Stimulated activated CD8-positive, alpha-beta memory T cell treated with anti-CD3 and anti-CD28 coated beads, Interleukin-12 subunit alpha, Interleukin-12 subunit beta, amount 100 ng/mL, for 1 hour (primary cell): ENCODE results near the gene SSTR5.

Experiments
- DNase-seq: peaks from one replicate; pipeline ENCODE4 v3.0.0-alpha.2; 2020; ENCODE audit warnings: low read depth

The SSTR5 gene

DNA sequence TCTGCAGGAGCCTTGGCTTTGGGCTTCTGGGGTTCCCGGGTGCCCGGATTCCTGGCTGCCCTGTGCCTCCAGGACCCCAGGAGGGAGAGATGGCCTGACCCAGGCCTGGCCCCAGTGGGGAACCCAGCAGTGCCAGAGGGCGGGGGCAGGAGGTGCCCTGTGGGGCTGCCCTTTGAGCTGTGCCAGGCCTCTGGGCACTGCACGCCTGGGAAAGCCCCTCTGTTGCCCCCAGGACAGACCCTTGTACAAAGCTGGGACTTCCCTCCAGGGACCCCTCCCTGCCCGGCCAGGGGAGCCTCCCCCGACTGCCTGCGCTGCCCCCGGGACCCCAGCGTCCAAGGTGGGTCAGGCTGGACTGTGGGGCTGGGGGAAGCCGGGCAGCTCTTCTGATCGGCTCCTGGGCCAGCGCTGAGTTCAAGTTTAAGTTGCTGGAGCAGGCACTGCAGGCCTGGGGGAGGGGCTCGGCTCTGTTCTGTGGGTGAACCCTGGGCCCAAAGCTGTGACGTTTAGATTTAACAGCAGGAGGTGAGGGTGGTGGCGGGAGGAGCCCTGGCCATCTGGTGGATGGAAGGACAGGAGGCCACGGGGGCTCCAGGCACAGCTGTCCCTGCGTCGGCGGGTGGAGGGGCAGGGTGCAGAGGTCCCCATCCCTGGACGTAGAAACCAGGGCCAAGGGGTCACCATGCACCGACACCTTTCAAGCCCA lies 51.1 kb downstream of the SSTR5 start:
- DNase-seq, result no peak

DNA sequence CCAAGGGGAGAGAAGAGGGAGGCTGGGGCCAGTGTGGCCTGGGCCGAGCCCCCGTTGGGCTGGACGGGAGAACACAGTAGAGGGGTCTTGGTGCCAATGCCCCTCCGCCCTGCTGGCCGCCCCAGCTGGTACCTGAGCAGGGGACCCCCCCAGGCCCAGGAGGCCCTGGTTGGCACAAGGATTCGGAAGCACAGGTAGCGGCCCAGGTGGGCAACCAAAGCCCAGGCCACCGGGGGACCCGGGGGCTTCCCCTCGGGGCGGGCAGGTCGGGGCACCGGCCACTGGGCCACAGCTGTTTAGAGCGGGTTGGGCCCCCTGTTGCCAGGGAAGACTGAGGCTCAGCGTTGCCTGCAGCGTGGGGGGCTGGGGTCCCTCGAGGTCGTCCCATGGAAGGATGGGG lies 51.7 kb downstream of the SSTR5 start:
- no peak for DNase-seq

DNA sequence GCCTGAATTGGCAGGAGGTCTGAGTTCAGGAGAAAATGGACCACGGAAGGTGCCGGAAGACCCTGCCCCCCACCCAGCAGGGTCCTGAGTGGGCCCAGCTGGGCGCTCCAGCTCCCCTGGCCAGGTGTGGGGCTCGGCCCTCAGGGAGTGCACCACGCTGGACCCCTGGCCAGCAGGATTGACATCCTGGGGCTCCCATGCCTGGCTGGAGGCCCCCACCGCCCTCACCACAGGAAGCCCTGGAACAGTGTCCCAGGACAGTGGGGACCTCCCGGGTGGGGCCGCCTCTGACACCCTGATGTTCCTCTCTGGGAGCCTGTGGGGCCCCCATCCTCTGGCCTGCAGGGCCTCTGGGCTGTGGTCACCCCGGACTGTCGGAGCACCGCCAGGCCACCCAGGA lies 52.2 kb downstream of the SSTR5 start:
- DNase-seq, result no peak

DNA sequence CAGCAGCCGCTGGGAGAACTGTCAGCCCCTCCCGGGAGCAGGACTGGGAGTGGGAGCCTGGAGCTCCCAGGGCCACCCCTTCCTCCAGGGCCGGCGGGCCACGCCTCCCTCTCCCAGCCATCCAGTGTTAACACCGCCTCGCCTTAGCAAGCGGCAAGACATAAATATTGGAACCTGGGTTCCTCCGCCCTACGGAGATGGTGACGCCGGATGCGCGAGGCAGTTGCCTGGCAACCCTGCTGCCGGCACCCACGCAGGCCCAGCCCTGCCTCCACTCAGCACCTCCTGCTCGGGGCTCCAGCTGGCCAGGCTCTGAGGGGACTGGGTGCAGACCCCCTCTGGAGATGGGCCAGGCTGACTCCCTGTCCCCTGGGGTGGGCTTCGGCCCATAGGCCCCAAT lies 52.9 kb downstream of the SSTR5 start:
- DNase-seq, result no peak

DNA sequence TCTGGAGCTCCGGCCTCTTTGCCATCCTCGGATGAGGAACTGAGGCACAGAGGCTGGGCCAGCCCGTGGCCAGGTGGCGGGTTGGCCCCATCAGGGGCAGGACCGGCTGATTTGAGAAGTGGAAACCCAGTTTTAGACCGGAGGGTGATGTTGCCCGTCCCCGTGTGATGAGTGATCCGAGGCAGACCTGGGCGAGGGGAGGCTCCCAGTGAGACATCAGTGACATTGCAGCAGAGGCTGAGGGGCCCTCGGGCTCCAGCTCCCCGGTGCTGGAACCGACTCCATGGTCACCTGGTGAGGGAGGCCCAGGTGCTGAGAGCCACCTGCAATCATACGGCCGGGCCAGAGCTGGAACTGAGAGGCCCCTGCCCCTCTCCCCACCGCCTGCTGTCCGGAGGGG lies 53.5 kb downstream of the SSTR5 start:
- DNase-seq, result no peak

DNA sequence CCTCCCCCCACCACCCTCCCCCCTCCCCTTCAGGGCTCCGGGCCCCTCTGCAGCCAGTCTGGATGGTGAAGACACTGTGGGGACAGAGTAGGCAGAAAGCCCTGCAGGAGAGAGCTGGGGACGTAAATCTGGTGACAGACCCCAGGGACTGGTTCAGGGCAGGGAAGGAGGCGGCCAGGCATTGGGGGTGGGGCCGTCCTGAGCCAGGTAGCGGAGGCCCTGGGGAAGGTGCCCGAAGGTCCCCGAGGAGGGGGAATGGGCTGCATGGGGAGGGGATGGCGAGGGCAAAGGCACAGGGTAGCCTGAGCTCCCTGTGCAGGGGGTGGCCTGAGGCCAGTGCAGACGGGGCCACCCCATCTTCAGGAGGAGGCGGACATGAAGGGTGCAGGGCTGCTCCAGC lies 54.0 kb downstream of the SSTR5 start:
- DNase-seq, result no peak

DNA sequence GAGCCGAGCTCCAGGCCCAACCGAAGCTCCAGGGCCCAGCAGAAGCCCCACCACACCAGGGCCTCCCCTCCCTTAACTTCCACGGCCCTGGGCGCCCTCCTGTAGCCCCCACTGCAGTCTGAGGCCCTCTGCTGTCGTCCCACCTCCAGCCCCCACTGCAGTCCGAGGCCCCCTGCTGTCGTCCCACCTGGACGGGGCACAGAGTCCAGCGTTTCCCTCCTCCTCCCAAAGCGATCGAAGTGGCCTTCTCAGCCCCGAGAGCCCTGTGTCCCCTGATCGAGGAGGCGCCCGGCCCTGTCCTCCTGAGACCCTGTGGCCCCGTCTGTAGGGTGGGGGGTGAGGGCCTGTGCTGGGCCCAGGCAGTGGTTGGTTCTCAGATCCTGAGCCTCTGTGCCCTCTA lies 54.6 kb downstream of the SSTR5 start:
- no peak for DNase-seq

DNA sequence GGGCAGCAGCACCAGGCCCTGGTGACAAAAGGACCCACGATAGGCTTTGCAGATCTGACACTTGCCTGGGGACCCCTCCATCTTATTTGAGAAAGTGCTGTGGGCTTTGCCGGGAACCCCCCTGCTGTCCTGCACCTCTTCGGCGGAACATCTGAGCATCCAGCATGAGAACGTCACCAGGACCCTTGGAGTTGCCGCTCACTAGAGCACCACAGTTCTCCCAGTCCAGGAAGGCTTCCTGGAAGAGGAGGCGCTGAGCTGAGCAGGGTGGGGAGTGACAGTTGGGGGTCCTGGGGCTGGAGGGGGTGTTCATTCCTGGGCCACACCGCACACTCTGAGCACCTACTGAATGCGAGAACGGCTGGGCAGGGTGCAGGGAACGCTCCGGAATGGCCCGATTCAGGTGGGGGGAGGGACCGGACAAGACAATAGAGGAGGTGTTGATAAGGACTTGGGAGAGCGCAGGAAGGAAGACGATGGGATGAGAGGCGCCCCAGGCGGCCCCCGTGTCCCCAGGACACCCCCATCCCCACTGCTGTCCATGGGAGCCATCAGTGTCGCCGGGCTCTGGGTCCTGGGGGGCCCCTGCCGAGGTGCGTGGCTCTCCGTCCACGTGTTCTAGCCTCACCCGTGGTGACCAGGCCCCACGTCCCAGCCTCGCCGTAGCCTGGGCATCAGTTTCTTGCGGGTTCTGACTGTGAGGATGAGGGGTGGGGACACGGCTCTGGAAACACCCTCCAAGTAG lies 55.6 kb downstream of the SSTR5 start:
- DNase-seq, result no peak

DNA sequence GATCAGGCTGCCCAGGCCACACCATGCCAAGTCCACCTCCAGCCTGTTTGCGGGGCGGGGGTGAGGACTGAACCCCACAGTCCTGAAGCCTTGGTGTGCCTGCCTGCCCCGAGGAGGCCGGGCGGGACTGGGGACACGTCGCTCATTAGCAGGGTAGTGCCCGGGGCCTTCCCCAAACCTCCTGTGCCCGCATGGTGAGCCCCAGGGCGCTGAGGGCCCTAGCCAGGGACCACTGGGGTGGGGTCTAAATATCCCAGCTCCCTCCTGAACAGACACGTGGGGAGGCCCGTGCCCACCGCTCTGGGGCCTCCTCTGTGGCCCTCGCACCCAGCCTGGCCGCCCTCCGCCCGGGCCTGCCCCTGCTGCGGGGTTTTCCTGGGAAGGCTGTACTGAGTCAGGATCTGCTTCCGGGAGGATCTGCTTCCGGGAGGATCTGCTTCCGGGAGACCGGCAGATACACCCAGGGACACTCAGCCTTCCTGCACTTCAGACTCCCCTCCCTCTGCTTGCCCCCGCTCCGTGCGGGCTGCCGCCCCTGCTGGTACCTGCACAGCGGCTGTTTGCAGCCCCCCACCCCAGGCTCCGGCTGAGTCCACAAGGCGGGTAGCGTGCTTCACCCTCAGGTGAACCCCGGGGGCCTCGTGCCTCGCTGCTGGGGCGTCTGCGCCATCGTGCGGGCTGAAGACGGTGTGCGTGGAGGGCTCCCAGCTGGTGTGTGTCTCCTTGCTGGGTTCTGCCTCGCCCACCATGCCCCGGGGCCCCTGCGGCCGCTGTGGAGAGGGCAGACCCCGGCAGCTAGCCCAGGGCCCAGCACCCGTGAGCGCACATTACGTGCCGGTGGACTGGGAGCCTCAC lies 56.8 kb downstream of the SSTR5 start:
- DNase-seq, result no peak

DNA sequence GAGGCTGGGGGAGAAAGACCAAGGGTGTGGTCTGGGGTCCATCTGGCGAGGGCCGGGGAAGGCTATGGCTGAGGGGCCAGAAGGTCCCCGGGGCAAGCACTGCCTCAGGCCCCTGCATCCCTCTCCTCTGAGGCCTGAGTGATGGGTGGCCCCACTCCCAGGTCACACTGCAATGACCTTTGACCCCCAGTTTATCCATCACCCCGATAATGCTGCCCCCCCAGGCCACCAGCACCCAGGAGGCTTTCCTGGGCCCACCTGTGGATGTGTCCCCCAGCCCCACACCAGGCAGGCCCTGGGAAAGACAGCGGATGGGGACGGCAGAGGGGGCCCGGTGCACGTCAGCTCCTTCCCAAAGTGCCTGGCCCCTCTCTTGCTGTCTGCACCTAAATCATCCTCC lies 57.8 kb downstream of the SSTR5 start:
- no peak for DNase-seq
